Left renal cortex interstitium (tissue), 4 donors: Measurements from ENCODE around the gene CCNL2. TPM values are rescaled to one million over a fixed set of nuclear protein-coding genes. Genes with fewer than 3 reads are reported as not detected.

Experiments used
- polyA plus RNA-seq, 4 donors: library from polyadenylated mRNA; unstranded; fragments of 120-200 nt; gene quantifications; one replicate each; pipeline ENCODE4 v1.2.1, GENCODE V29; 2013; ENCODE audit not compliant: insufficient read length in 4 of 4

Gene CCNL2
- polyA plus RNA-seq, 4 donors, result 178 to 392 (median 277) TPM

Other genes starting within 250 kb of the CCNL2 start
- 1 to 10 TPM in 1 of 4 donors, under 1 TPM in 3; 0.41 to 1.1 (median 0.63) TPM for gene TTLL10, start 225.5 kb downstream of the CCNL2 start, polyA plus RNA-seq
- under 1 TPM; 0.29 to 0.79 (median 0.53) TPM for gene TNFRSF18, start 192.7 kb downstream of the CCNL2 start, polyA plus RNA-seq
- 1 to 10 TPM; 1.7 to 3.1 (median 2.0) TPM for gene TNFRSF4, start 185.2 kb downstream of the CCNL2 start, polyA plus RNA-seq
- 100 to 1,000 TPM; 115 to 144 (median 130) TPM for gene SDF4, start 167.3 kb downstream of the CCNL2 start, polyA plus RNA-seq
- 10 to 100 TPM; 19.8 to 24.4 (median 21.4) TPM for gene B3GALT6, start 167.1 kb downstream of the CCNL2 start, polyA plus RNA-seq
- gene C1QTNF12, start 152.6 kb downstream of the CCNL2 start, polyA plus RNA-seq, result 10 to 100 TPM in 3 of 4 donors, 1 to 10 TPM in 1; 7.2 to 17.3 (median 14.9) TPM
- 10 to 100 TPM; 40.9 to 68.6 (median 58.4) TPM for gene UBE2J2, start 125.5 kb downstream of the CCNL2 start, polyA plus RNA-seq
- gene SCNN1D, start 118.9 kb downstream of the CCNL2 start, polyA plus RNA-seq, result 10 to 100 TPM in 1 of 4 donors, 1 to 10 TPM in 3; 2.4 to 10.2 (median 6.9) TPM
- gene ACAP3, start 91.4 kb downstream of the CCNL2 start, polyA plus RNA-seq, result 10 to 100 TPM; 14.9 to 45.2 (median 33.0) TPM
- gene PUSL1, start 90.7 kb downstream of the CCNL2 start, polyA plus RNA-seq, result 10 to 100 TPM in 2 of 4 donors, 1 to 10 TPM in 2; 7.3 to 12.4 (median 10.7) TPM
- gene INTS11, start 74.7 kb downstream of the CCNL2 start, polyA plus RNA-seq, result 100 to 1,000 TPM in 3 of 4 donors, 10 to 100 TPM in 1; 94.8 to 169 (median 129) TPM
- 10 to 100 TPM; 12.4 to 21.1 (median 17.3) TPM for gene CPTP, start 74.5 kb downstream of the CCNL2 start, polyA plus RNA-seq
- gene TAS1R3, start 68.1 kb downstream of the CCNL2 start, polyA plus RNA-seq, result under 1 TPM; 0.28 to 0.70 (median 0.45) TPM
- gene DVL1, start 49.9 kb downstream of the CCNL2 start, polyA plus RNA-seq, result 10 to 100 TPM; 24.6 to 52.2 (median 45.6) TPM
- gene MXRA8, start 40.8 kb downstream of the CCNL2 start, polyA plus RNA-seq, result 100 to 1,000 TPM; 164 to 219 (median 209) TPM
- 100 to 1,000 TPM in 1 of 4 donors, 10 to 100 TPM in 3; 64.4 to 107 (median 84.7) TPM for gene AURKAIP1, start 24.1 kb downstream of the CCNL2 start, polyA plus RNA-seq
- 100 to 1,000 TPM; 111 to 143 (median 117) TPM for gene MRPL20, start 8.0 kb upstream of the CCNL2 start, polyA plus RNA-seq
- gene ANKRD65, start 21.9 kb upstream of the CCNL2 start, polyA plus RNA-seq, result 10 to 100 TPM in 3 of 4 donors, 1 to 10 TPM in 1; 5.1 to 27.6 (median 12.1) TPM
- 100 to 1,000 TPM in 1 of 4 donors, 10 to 100 TPM in 3; 48.3 to 104 (median 66.7) TPM for gene VWA1, start 36.4 kb upstream of the CCNL2 start, polyA plus RNA-seq
- 1 to 10 TPM; 2.6 to 3.7 (median 2.9) TPM for gene ATAD3C, start 50.4 kb upstream of the CCNL2 start, polyA plus RNA-seq
- gene ATAD3B, start 72.4 kb upstream of the CCNL2 start, polyA plus RNA-seq, result 10 to 100 TPM in 3 of 4 donors, 1 to 10 TPM in 1; 9.4 to 29.9 (median 20.5) TPM
- 10 to 100 TPM; 15.8 to 31.6 (median 24.4) TPM for gene ATAD3A, start 112.8 kb upstream of the CCNL2 start, polyA plus RNA-seq
- gene TMEM240, start 141.3 kb upstream of the CCNL2 start, polyA plus RNA-seq, result 1 to 10 TPM; 4.3 to 8.4 (median 7.3) TPM
- gene SSU72, start 175.5 kb upstream of the CCNL2 start, polyA plus RNA-seq, result 10 to 100 TPM; 76.6 to 95.9 (median 82.9) TPM
- gene FNDC10, start 200.8 kb upstream of the CCNL2 start, polyA plus RNA-seq, result 1 to 10 TPM; 1.6 to 5.1 (median 4.0) TPM
- 10 to 100 TPM; 23.5 to 90.7 (median 55.8) TPM for gene MIB2, start 216.2 kb upstream of the CCNL2 start, polyA plus RNA-seq
- gene MMP23B, start 232.8 kb upstream of the CCNL2 start, polyA plus RNA-seq, result 10 to 100 TPM; 16.0 to 54.0 (median 37.4) TPM